Measurements from ENCODE around the gene MLX. TPM values are rescaled to one million over a fixed set of nuclear protein-coding genes. Genes with fewer than 3 reads are reported as not detected.
A peak's percentile ranks its signal among the peaks of the same experiment; 100 is the strongest.

The MLX gene
- total RNA-seq, 1 experiment from 2014 or later: 37.5 TPM

DNA sequence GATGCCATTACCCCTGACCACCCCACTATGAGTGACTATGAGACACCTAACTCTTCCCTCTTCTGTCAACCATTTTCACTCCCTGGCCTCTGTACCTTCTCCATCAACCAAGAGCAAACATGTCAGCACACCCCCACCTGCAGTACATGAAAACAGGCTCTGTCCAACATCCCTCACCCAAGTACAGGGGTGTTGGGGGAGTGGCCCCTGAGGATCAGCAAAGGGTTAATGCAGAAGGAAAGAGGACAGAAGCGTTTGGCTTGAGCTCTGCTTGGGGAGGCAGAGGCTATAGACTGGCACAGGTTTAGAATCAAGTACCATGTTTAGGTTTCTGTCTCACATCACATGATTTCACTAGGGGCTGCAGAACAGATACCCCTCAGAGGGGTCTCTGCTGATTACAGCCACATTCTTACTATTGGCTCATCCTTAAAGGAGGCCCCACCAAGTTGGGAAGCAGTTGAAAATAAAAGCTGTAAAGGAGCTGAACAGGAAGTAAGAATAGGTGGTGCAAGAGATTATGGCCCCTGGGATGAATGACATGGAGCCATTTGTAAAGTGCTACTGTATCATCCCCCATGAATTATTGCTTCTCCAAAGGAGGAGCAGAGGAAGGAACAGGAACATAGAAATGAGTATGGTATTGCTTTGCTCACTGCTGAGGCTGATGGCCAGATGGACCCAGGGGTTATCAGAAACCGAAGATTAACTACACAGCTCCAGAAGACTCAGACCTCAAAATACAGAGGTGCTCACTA lies 13.1 kb downstream of the MLX start:
- TF ChIP-seq CTCF (IDR thresholded peaks at IDR 0.05; ENCODE audit: insufficient read depth in 1 of 2, low read depth in 1 of 2, low read length in 1 of 2, severe bottlenecking in 1 of 2, unreplicated experiment in 1 of 2): no peak
- Mint-ChIP-seq H3K36me3 (ENCODE audit: insufficient read depth, unreplicated experiment) (peaks cover 76% of the 10 kb centered on the region), H3K4me1 (ENCODE audit: low read depth, unreplicated experiment) (peaks cover 16% of the 10 kb centered on the region), H3K9me3 (ENCODE audit: unreplicated experiment) (no peaks in the 10 kb centered on the region), H3K4me3 (ENCODE audit: unreplicated experiment) (peak overlapping the region; percentile 15), H3K27ac (ENCODE audit: unreplicated experiment) (no peak overlapping the region), H3K27me3 (ENCODE audit: insufficient read depth, unreplicated experiment) (no peaks in the 10 kb centered on the region)
- peaks cover 4% of the 10 kb centered on the region for H3K4me1 ChIP-seq
- POLR2A ChIA-PET: interaction anchor here (1.3 kb wide), 1 partner anchor 30 kb away, joined by 6 read pairs; the partner anchor contains the start of gene TUBG1
- no peaks in the 10 kb centered on the region for H3K27me3 ChIP-seq (replicated peaks; ENCODE audit: control insufficient read depth, insufficient read depth, low read length)
- CTCF ChIA-PET: no interaction called here
- no peaks in the 10 kb centered on the region; the same call in none of the 2 replicates for H3K36me3 ChIP-seq (ENCODE audit: control insufficient read depth, insufficient read depth, low read length)
- BruUV-seq (replicated peaks): no TSS peak
- H3K4me3 ChIP-seq (ENCODE audit: low read depth, low read length): no peak overlapping the region
- H3K9me3 ChIP-seq: no peaks in the 10 kb centered on the region
- intact Hi-C loops (cut with micrococcal nuclease; ENCODE audit: unreplicated experiment): loop anchor here (2.0 to 10.0 kb wide), 4 partner anchors 29 to 245 kb away; partner anchors contain the start of genes BECN1, RAMP2, RETREG3 and TUBG1
- no peak for DNase-seq

GRCh38 chr17:42581744-42582270 lies 14.9 kb downstream of the MLX start:
- H3K4me1 ChIP-seq: peaks cover 4% of the 10 kb centered on the region
- intact Hi-C loops (cut with micrococcal nuclease; ENCODE audit: unreplicated experiment): no loop called here
- no peak for DNase-seq
- peaks cover 2% of the 10 kb centered on the region for H3K36me3 ChIP-seq (ENCODE audit: control insufficient read depth, insufficient read depth, low read length)
- H3K27me3 ChIP-seq (replicated peaks; ENCODE audit: control insufficient read depth, insufficient read depth, low read length): no peaks in the 10 kb centered on the region
- H3K4me3 ChIP-seq (ENCODE audit: low read depth, low read length): no peak overlapping the region
- no peak for TF ChIP-seq CTCF (IDR thresholded peaks at IDR 0.05; ENCODE audit: insufficient read depth in 1 of 2, low read depth in 1 of 2, low read length in 1 of 2, severe bottlenecking in 1 of 2, unreplicated experiment in 1 of 2)
- H3K9me3 Mint-ChIP-seq (ENCODE audit: unreplicated experiment): no peaks in the 10 kb centered on the region
- no peak overlapping the region for H3K4me3 Mint-ChIP-seq (ENCODE audit: unreplicated experiment)
- peaks cover 3% of the 10 kb centered on the region for H3K4me1 Mint-ChIP-seq (ENCODE audit: low read depth, unreplicated experiment)
- no peaks in the 10 kb centered on the region for H3K9me3 ChIP-seq
- ChIA-PET POLR2A (no interaction called here), CTCF (no interaction called here)
- H3K27me3 Mint-ChIP-seq (ENCODE audit: insufficient read depth, unreplicated experiment): no peaks in the 10 kb centered on the region
- no TSS peak for BruUV-seq (replicated peaks)
- H3K27ac Mint-ChIP-seq (ENCODE audit: unreplicated experiment): no peak overlapping the region
- H3K36me3 Mint-ChIP-seq (ENCODE audit: insufficient read depth, unreplicated experiment): peaks cover 76% of the 10 kb centered on the region

- H3K36me3 ChIP-seq (ENCODE audit: control insufficient read depth, insufficient read depth, low read length): peaks cover 2% of the 10 kb centered on the region
- BruUV-seq (replicated peaks): no TSS peak
- POLR2A ChIA-PET: interaction anchor here (0.6 kb wide), 1 partner anchor 38 kb away, joined by 7 read pairs; no protein-coding TSS in a partner anchor
Measured at GRCh38 chr17:42584880-42585279, 18.0 kb downstream of the MLX start.

More at GRCh38 chr17:42584880-42585279, 18.0 kb downstream of the MLX start:
- CTCF ChIA-PET: no interaction called here
- H3K4me1 ChIP-seq: no peaks in the 10 kb centered on the region
- H3K27me3 Mint-ChIP-seq (ENCODE audit: insufficient read depth, unreplicated experiment): no peaks in the 10 kb centered on the region
- H3K36me3 Mint-ChIP-seq (ENCODE audit: insufficient read depth, unreplicated experiment): peaks cover 67% of the 10 kb centered on the region
- no peak overlapping the region for H3K27ac Mint-ChIP-seq (ENCODE audit: unreplicated experiment)
- intact Hi-C loops (cut with micrococcal nuclease; ENCODE audit: unreplicated experiment): no loop called here
- TF ChIP-seq CTCF (IDR thresholded peaks at IDR 0.05; ENCODE audit: insufficient read depth in 1 of 2, low read depth in 1 of 2, low read length in 1 of 2, severe bottlenecking in 1 of 2, unreplicated experiment in 1 of 2): no peak
- H3K9me3 Mint-ChIP-seq (ENCODE audit: unreplicated experiment): no peaks in the 10 kb centered on the region
- H3K4me3 ChIP-seq (ENCODE audit: low read depth, low read length): no peak overlapping the region
- no peaks in the 10 kb centered on the region for H3K9me3 ChIP-seq
- H3K4me1 Mint-ChIP-seq (ENCODE audit: low read depth, unreplicated experiment): no peaks in the 10 kb centered on the region
- H3K27me3 ChIP-seq (replicated peaks; ENCODE audit: control insufficient read depth, insufficient read depth, low read length): no peaks in the 10 kb centered on the region
- DNase-seq: no peak
- no peak overlapping the region for H3K4me3 Mint-ChIP-seq (ENCODE audit: unreplicated experiment)
